ENCODE measurements around the gene CHRM2.

DNA sequence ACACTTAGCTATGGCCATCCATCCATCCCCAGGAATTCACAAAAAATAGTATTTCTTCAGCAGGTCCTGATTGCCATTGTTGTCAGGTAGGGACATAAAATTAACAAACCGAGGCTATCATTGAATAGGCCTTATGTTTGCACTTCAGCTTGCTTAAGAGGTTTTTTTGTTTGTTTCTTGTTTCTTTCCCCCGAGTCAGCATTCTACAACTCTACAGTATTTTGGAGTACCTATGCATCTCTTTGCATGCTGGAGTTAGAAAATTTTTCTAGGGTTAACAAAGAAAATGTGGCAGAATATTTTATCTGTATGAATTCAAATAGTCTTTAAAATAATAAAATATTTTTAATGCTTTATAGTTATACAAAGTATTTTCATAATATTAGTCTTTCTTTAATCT is 26.3 kb downstream of the CHRM2 start:
- TF ChIP-seq CTCF (IDR thresholded peaks at IDR 0.05): no peak
- no peak for TF ChIP-seq POLR2A (IDR thresholded peaks at IDR 0.05)

All from lower leg skin (tissue), 3 donors.